ENCODE measurements around the gene CDH4.

Gene CDH4

GRCh38 chr20:61760731-61761130 is 508.7 kb downstream of the CDH4 start:
- peak in 1 of 51 donors; percentile 56 for DNase-seq

DNA sequence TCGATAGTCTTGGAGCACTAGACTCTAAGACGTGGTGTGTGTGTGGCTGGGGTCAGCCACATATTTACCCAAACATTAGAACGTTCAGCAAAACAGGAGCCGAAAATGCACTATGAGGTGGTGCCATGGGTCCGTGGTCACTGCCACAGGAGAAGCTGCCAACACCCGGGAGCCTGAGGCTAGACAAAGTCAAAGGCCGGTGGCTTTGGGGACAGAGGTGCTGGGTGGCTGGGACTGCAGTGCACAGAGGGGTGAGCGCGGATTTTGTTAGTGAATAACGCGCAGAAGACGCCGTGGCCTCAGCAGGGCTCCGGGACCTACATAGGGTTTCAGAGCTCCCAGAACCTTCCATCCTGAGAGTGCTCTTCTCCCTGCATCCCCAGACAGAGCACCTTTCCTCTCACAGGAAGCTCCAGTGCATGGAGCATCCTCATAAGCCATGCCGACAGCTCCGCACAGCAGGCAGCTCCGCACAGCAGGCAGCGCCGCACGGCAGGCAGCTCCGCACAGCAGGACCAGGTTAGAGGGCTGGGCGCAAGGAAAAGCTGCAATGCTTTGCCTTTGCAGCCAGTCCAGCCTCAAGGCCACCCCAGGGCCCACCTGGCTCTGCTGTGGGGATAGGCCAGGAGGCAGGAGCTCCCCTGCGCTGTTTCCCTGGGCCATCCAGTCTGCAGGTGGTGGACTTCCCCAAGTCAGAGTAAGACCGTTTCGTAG is 509.5 kb downstream of the CDH4 start:
- no peak for DNase-seq

GRCh38 chr20:61762167-61762710 is 510.2 kb downstream of the CDH4 start:
- peak in 1 of 51 donors; percentile 45 for DNase-seq

DNA sequence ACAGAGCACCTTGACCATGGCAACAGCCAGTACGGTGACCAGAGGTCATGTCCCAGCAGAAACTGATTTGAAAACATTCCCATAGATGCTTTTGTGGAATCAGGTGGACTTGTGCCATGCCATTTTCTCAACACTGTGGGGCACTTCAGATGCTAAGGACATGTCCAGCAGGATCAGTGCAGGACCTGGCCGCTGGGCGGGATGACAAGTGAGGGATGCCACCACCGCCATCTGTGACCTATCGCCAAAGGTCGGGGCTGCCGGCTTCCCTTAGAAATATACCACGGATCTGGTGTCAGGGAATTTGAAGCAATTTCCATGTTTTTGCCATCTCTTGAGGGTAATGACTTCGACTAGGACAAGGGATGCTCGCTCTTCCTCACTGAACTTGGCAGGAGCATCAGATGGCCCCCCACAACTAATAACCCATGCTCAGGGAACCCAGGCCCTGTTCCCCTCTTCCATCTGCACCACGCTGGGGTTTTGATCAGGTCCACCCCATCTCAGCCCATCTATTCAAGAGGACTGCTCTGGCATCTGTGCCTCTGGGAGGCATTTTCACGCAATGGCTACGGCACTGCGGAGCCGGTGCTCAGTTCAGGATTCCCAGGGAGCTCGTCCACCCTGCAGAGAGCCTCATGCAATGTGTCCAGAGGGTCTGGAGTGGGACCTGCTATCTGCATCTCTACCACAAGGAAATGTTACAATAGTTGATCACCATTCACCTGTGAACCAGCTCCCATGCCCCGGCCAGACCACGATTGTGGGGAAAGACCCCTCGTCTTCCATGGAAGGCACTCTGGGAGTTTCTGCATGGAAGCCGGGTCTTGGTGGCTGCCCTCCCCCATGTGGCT is 511.1 kb downstream of the CDH4 start:
- no peak for DNase-seq

DNA sequence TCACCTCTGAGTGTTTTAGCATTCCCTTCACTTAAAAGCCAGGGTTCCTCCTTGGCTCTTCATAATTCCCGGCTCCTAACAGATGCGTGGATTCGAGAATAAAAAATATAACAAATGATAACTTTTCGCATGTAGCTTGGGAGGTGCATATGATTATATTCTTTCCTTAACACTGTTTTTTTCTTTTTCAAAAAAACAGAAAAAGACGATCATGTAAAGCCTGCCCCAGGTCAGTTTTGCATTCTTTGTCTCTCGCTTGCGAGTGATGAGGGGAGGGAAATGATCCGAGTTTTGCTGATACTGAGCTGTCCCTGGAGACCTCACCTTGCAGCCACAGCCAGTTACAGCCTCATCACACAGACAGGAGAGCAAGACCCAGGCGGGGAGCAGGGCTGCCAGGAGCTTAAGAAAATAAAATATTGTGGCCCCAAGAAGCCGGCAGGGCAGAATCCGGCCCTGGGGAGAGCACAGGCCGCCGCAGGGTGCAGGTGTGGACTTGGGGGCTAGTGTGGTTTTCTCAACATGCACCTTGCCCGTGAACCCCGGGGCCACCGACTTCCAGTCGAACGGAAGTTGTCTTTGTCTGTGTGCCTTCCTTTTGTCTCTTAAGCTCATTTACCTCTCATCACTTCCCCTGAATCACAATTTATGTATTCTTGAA is 511.8 kb downstream of the CDH4 start:
- no peak for DNase-seq

GRCh38 chr20:61764471-61765025 is 512.5 kb downstream of the CDH4 start:
- no peak for DNase-seq

DNA sequence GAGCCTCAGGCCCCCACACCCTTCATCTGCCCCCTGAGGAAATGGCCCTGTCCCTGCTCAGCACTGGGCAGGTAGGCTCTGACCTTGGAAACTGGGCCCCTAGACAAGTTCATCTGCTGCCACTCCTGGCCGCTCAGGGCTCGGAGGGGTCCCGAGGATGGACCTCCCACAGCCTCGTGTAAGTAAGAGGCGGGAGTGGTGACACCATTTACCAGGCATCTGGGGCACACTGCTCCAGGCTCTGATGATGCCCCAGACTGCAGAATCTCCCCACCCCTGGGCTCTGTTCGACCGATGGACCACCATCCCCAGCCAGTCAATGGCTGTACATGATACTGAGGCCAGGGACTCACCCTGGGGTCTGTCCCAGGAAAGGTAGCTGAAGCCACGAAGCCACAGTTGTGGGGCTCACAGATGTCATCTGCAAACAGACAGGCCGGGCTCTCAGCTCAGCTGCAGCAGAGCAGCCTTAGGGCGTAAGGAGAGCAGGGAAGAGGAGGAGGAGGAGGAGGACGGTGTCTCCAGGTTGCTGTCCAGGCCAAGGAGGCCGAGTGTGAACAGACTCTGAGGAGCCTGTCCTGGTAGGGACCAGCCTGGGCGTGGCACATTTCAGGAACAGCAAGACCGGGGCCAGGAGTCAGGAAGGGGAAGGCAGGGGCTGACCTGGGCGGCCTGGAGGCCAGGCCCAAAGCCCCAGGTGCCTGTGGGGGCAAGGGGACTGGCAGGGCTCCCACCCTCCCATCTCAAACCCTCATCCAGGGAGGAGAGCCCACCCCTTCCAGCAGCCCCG is 513.2 kb downstream of the CDH4 start:
- DNase-seq, result no peak

DNA sequence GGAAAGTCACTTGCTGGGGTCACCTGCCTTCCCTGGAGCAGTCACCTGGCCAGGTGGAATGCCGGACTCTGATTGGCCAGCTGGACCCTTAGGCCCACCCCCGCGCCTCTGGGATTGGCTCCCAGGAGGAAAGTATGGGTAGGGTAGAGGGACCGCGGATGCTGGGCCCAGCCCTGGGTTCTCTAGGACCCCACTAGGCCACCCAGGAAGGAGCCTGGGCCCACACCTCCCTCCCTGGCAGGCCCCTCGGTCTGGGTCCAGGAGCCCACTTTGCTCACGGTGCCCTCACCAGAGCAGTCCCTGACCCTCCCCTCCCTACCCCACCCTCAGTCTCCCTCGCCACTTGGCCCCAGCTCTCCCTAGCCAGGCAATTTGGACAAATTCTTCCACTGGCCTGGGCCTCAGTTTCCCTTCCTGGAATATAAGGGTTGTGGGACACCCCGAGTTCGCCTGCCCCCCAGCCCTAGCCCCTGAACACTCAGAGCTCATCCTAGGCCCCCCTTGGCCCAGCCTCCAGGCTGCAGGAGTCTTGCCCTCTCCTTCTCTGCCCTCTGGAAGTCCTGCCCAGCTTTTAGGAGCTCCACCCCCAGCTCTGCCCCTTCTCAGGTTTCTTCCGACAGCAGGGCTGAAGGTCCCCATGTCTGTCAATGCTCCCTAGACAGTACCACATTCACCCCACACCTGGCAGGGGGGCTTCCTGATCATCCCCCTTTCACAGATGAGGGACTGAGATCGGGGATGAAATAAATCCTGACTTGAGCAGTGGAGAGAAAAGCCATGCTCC is 514.0 kb downstream of the CDH4 start:
- DNase-seq, result no peak

GRCh38 chr20:61766921-61767610 is 515.0 kb downstream of the CDH4 start:
- no peak for DNase-seq

DNA sequence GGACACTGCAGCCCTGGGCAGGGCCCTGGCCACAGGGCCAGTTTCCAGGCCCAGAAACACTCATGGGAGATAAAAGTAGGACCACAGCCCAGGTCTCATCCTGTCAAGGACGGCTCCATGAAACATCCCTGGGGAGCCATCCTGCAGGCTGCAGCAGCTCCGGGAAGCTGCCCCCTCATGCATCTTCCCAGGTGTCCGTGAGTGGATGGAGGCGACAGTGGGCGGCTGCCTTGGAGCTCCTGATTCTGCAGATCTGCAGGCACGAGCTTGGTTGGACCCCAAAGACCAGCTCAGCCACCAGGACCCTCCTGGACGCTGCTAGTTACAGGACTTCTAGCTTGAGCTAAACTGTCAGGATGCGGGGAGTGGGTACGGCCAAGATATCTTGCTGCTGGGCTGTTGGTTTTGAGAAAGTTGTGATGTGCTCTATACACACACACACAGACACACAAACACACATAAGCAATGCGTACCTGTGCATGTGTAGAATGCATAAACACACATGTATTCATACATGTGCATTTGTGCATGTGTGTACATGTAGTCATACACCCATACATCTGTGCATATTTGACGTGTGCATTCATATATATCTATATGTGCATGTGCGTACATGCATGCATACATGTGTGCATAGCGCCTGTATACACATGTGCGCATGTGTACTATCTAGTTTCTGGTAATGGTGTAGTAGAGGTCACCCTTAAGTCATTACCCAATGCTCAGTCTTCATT is 515.9 kb downstream of the CDH4 start:
- DNase-seq, result no peak

DNA sequence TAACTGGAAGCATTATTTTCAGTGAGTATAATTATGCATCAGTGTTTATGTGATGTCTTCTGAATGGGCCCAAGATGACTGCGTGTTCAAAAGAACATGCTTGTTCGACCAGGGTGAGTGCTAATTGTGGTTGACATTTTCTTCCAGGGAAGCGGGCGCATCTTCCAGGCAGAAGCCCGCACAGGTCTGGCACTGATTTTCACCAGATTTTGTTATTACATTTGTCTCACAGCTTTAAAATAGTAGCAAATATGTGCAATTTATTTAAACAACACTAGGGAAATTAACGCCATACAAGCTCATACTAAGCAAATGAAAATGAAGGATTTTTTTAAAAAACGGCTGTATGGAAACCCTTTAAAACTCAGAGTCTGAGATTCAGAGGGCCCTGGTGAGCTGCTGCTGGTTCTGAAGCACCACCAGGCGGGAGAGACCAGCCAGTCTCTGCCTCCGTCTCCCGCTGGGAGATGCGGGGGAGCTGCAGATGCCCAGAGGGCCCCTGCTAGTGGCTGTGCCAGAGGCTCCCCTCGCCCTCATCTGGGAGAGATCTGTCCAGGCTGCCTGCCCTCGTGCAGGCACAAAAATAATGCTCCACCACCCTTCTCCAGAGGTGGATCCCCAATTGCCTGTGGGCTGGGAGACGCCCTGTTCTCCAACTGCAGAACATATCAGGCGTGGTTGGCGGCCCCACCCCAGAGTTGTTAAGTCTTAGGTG is 516.7 kb downstream of the CDH4 start:
- DNase-seq, result no peak

DNA sequence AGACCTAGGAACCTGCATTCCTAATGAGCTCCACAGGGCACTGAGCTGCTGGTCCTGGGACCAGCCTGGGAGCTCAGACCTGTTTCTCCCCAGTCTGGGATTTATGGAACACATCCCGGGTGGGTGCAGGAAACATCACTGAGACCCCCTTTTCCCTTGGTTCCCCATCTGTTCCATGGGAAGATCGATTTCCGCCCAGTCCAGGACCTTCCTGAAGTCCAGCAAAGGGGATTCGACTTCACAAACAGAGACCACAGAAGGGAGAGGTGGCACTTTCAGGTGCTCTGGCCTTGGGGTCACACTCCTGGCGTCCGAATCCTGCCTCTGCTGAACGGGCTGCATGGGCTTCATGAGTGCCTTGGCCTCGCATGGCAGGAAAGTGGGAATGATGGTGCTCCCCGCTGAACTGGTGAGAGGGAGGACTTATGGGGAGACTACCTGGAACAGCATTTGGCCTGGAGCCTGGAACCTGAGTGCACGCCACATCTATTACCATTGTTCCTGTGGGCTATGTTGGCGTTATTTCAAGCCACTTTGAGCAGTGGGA is 517.3 kb downstream of the CDH4 start:
- DNase-seq, result no peak

DNA sequence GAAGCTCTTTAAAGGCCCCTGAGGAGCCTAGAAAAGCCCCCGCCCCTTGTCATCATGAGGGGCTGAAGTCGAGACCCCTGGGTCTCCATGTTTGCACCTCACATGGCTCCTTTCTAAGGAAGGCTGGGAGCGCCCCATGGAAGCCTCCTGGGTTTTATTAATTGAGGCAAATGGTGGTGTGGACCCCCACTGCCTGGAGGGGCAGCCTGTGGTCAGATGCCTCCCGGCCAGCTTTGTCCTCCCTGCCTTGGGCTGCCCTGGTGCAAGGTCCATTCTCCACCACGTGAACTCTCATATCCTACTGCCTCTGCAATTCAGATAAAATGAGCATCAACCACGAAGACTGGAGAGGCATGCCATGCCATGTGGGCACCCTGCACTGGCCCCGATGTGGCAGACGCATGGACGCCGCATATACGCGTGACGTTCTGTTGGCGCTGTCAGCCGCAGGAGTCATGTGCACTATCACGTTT is 518.1 kb downstream of the CDH4 start:
- no peak for DNase-seq

- no peak for DNase-seq
Measured at GRCh38 chr20:61771805-61772350, 519.8 kb downstream of the CDH4 start.

DNA sequence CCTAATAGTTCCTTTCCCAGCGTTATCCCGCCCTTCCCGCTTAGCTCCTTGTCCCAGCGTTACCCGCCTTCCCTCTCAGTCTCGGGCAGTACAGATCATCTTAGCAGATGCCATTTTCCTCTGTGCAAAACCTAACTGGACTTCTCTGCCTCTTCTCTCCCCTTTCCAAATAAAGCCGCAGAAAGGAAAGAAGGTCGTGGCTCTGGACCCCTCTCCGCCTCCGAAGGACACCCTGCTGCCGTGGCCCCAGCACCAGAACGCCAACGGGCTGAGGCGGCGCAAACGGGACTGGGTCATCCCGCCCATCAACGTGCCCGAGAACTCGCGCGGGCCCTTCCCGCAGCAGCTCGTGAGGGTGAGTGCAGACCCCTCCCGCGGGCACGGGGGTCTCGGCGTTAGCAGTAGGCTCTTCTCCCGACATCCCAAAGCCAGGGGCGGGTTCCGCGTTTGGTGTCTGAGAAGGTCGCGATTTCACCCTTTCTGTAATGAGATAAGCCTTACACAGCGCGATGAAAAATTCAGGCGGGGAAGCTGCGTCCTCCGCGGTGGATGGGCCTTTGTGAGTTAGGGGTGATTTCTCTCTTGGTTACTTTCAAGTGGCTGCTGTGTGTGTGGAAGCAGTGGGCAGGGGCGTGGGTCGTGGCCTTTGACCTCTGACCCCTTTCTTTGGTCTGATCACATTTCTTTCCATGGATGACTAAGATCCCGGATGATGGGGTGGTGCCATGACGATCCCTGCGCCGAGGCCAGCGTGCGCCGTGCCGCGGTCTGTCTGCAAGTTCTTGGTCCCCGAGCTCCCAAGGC is 521.0 kb downstream of the CDH4 start:
- DNase-seq, result no peak

DNA sequence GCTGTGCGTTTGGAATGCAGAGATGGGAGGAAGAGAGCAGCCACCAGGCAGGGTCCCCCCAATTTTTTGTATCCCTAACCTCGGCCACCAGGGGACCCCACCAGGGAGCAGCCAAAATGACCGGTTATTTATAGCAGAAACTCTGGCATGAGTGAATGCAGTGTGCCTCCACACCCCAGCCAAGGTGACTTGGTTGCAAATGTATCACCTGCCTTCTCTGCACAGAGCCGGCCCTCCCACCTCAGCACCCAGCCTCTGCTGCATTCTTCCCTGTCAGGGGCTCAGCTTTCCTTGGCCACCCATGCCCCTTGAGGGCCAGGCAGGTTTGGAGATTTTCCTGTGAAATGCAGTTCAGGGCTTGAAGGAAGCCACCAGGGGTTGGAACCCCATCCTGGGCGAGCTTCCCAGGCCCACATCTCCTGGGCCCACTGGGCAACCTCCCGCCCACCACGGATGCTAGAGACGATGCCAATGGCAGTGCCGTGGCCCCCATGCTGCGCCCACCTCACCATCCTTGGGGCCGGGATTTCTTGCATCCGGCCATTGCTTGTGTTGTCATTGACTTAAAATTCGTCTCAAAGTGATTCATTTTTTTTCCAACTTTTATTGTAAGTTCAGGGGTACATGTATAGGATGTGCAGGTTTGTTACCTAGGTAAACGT is 522.0 kb downstream of the CDH4 start:
- no peak for DNase-seq
